HepG2 (cell line): ENCODE data around the gene ATPAF2.

ENCODE experiments used
- CBX5 ChIP-seq: sonication (generic); formaldehyde crosslinking; IDR thresholded peaks from 2 replicates; pipeline ENCODE4 v1.4.0; 2020; ENCODE audit warnings: missing genetic modification reagents, borderline replicate concordance
- KAT2B ChIP-seq: fragments of 150-350 bp; IDR thresholded peaks from 2 replicates; pipeline ENCODE4 v1.6.1; 2014; ENCODE audit warnings: low read depth, low read length, borderline replicate concordance
- KDM1A ChIP-seq: IDR thresholded peaks from 2 replicates; pipeline ENCODE4 v1.6.1; 2016; ENCODE audit warnings: missing compliant biosample characterization
- PHF20 ChIP-seq: sonication (generic); formaldehyde crosslinking; IDR thresholded peaks from 2 replicates; pipeline ENCODE4 v1.5.0; 2020; ENCODE audit warnings: mild to moderate bottlenecking, missing genetic modification reagents
- REST ChIP-seq, 2 experiments: IDR thresholded peaks; 2 replicates each; pipeline ENCODE4 v1.6.1; 2011 to 2012; ENCODE audit warnings: low read length in 2 of 2, borderline replicate concordance in 1 of 2, low read depth in 1 of 2, mild to moderate bottlenecking in 1 of 2, moderate library complexity in 1 of 2
- SMC3 ChIP-seq: IDR thresholded peaks from 2 replicates; pipeline ENCODE4 v1.6.1; 2011; ENCODE audit warnings: low read length, improper control_type of control experiment
- YY1 ChIP-seq: IDR thresholded peaks from 2 replicates; pipeline ENCODE4 v1.6.1; 2011; ENCODE audit warnings: low read length, low read depth, moderate library complexity, mild to moderate bottlenecking; ENCODE audit not compliant: insufficient read depth, insufficient replicate concordance
- ZFP90 ChIP-seq: sonication (generic); formaldehyde crosslinking; IDR thresholded peaks from 2 replicates; pipeline ENCODE4 v1.8.0; 2022; ENCODE audit warnings: missing genetic modification reagents, mild to moderate bottlenecking, inconsistent platforms, borderline replicate concordance
- ZZZ3 ChIP-seq: sonication (generic); formaldehyde crosslinking; IDR thresholded peaks from 2 replicates; pipeline ENCODE4 v1.4.0; 2020; ENCODE audit warnings: missing genetic modification reagents, mild to moderate bottlenecking, borderline replicate concordance
- TF ChIP-seq, protein P1 (sequence below): sonication (generic); formaldehyde crosslinking; IDR thresholded peaks from 2 replicates; pipeline ENCODE4 v1.4.0; 2020; ENCODE audit warnings: mild to moderate bottlenecking, missing genetic modification reagents

DNA sequence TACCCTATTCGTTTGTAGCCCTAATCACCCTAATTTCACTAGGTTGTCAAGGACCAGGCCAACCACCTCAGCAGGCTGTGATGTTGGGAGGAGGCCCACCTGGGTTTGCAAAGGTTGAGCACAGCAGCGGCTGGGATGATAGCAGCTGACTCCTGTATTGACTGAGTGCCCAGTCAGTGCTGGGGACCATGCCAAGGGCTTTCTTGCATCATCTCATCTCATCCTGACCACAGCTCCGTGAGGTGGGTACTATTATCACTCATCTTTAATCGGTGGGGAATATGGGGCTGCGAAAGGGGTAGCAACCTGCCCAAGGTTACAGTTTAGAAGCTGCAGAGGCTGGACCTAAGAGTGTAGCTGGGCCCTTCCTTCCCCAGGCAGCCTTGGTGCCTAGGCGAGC is 11.7 kb downstream of the ATPAF2 start:
- no peak for TF ChIP-seq ZFP90 (CRISPR knock-in tag)
- no peak for TF ChIP-seq PHF20
- TF ChIP-seq YY1 = no peak
- no peak for TF ChIP-seq KDM1A (CRISPR knock-in tag)
- no peak for TF ChIP-seq ZZZ3 (CRISPR knock-in tag)
- no peak for TF ChIP-seq SMC3
- no peak for TF ChIP-seq CBX5 (CRISPR knock-in tag)
- TF ChIP-seq, protein P1, sequence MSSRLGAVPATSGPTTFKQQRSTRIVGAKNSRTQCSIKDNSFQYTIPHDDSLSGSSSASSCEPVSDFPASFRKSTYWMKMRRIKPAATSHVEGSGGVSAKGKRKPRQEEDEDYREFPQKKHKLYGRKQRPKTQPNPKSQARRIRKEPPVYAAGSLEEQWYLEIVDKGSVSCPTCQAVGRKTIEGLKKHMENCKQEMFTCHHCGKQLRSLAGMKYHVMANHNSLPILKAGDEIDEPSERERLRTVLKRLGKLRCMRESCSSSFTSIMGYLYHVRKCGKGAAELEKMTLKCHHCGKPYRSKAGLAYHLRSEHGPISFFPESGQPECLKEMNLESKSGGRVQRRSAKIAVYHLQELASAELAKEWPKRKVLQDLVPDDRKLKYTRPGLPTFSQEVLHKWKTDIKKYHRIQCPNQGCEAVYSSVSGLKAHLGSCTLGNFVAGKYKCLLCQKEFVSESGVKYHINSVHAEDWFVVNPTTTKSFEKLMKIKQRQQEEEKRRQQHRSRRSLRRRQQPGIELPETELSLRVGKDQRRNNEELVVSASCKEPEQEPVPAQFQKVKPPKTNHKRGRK (CRISPR knock-in tag) = no peak
- TF ChIP-seq REST (IDR thresholded peaks at IDR 0.05; ENCODE audit: borderline replicate concordance in 1 of 2, low read depth in 1 of 2, low read length in 2 of 2) = no peak
- TF ChIP-seq KAT2B = no peak
